SK-N-MC (cell line): Measurements from ENCODE around the gene SELENOP.

Experiments used
- EZH2 ChIP-seq: fragments of 200-600 bp; sonication (generic); IDR thresholded peaks from one replicate; pipeline ENCODE4 v1.6.1; 2017; ENCODE audit warnings: antibody characterized with exemption
- POLR2AphosphoS5 ChIP-seq: IDR thresholded peaks from 2 replicates; pipeline ENCODE4 v1.6.1; 2012; ENCODE audit warnings: mild to moderate bottlenecking, low read depth, low read length, borderline replicate concordance

- TF ChIP-seq EZH2: no peak
- TF ChIP-seq POLR2AphosphoS5: no peak
These were observed 20.4 kb upstream of the SELENOP start for GRCh38 chr5:42832060-42832459.
